H54 (cell line): ENCODE measurements around the gene MAPK14.

Experiments
- DNase-seq: peaks from one replicate; pipeline ENCODE4 v3.0.0; 2011; ENCODE audit warnings: low spot score, mixed read lengths; ENCODE audit not compliant: insufficient read length
- FAIRE-seq: peaks from 3 replicates; lab custom pipeline; 2011; peaks lifted over from hg19 to GRCh38; lab: Jason Lieb, UNC
- POLR2A ChIP-seq: IDR thresholded peaks from 2 replicates; pipeline ENCODE4 v1.6.1; 2011; ENCODE audit warnings: low read depth, mild to moderate bottlenecking, low read length

The MAPK14 gene

DNA sequence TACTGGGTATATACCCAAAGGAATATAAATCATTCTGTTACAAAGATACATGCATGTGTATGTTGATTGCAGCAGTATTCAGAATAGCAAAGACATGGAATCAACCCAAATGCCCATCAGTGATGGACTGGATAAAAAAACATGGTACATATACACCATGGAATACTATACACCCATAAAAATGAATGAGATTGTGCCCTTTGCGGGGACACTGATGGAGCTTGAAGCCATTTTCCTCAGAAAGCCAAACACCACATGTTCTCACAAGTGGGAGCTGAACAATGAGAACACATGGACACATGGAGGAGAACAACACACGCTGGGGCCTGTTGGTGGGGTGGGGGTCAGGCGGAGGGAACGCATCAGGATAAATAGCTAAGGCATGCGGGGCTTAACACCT lies 61.4 kb downstream of the MAPK14 start:
- no peak for TF ChIP-seq POLR2A
- FAIRE-seq (no peak), DNase-seq (no peak)

DNA sequence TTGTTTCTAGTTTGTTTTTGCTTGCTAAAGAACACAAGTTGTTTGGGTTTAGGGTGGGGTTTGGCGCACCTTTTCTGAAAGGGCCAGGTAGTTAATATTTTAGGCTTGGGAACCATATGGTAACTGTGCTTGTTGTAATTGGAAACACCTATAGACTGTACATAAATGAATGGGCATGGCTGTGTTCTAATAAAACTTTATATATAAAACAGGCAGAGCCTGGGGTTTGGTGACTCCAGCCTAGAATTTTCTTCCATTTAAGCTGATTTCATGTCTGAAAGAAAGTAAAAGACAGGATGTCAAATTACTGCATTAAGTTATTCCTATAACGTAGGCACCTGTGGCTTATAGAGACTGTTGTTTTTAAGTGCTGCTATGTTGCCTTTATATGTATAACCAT lies 66.6 kb downstream of the MAPK14 start:
- TF ChIP-seq POLR2A = no peak
- DNase-seq (no peak), FAIRE-seq (no peak)

DNA sequence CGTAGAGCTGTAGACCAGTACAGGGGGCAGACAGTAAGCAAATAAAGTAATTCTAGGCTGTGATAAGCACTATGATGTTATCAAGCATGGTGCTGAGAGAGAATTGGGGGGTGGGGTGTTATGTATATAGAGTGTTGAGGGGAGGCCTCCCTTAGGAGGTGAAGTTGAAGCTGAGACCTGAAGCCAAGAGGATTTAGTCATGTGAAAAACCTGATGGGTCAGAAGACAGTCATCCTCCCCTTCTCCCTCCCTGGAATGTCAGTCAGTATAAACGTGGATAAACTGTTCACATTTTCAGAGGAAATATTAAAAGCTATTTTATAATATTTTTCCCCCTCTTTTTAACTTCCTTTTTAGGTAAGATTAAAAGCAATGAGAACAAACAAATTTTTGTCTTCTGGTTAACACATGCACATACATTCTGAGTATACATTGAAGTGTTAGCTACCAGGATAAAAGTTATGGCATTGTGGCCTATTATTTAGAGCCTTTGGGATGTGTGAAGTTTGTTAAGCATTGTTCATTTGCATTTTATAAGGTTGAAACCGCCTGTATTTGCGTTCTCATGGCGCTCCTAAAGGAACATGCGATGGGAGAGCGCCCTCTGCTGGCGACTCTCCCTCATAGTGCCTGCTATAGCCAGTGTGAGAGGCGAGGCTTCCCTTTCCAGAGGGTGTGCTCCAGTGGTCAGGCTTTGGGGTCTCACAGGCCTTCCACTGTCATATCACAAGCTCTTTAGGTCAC lies 67.3 kb downstream of the MAPK14 start:
- DNase-seq = peak; percentile 44
- TF ChIP-seq POLR2A = no peak
- FAIRE-seq = peak; percentile 96

DNA sequence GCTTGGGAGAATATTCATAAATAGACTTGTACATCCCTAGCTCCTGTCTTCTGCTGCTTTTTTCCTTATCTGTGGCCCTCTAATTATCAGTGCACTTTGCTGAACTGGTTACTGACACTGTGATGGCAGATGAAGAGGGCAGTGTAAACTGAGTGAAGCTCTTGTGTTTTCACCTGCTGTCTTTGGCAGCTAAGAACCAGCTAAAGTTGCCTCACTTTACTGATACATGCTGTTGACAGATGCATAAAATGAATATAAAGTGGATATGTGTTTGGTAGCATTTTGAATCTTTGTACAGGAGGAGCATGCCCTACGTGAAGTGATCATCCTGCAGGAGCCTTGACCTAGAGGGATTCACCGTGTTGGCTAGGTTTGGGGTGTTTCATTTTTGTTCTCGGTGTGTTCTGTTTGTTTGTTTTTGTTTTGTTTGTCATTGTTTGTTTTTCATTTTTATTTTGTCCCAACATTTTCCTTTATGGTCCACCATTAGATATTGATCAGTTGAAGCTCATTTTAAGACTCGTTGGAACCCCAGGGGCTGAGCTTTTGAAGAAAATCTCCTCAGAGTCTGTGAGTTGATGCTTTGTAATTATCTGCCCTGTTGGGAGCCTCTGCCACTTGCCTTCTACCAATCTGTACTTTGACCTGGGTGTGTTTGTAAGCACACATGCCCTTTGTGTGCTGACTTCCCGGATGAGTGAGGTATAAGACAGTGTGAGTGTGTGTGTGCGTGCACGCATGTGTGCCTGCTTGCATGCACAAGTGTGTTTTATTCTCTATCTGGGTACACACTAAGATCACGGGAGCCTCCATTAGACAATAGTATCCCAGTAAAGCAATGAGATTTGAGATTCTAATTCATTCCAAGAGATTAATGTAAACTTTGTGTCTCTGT lies 68.1 kb downstream of the MAPK14 start:
- peak; percentile 11 for FAIRE-seq
- TF ChIP-seq POLR2A = no peak
- DNase-seq = no peak

DNA sequence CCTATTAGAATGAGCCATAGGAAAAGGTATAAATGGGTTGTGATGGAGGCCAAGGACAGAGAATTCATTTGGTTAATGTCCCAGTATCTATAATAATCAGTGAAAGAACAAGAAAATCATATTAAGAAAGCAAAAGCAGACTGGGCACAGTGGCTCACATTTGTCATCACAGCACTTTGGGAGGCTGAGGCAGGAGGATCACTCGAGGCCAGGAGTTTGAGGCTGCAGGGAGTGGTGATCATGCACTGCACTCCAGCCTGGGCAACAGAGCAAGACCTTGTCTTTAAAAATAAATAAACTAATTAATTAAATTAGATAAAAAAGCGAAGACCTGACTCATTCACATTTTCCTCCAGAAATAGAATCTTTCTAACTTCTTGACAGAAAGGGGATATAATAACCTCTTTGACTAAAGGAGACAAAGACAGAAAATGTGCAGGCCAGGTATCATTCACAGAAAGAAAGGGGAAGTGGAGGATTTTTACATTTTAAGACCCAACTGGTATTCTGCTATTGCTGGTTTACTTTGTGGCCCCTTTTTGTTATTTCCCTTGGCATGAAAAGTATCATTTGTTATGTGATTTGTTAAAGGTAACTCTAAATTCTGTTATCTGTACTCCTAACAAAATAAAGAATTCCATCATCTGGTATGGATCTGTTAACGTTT lies 70.8 kb downstream of the MAPK14 start:
- DNase-seq (no peak), FAIRE-seq (no peak)
- TF ChIP-seq POLR2A = no peak

DNA sequence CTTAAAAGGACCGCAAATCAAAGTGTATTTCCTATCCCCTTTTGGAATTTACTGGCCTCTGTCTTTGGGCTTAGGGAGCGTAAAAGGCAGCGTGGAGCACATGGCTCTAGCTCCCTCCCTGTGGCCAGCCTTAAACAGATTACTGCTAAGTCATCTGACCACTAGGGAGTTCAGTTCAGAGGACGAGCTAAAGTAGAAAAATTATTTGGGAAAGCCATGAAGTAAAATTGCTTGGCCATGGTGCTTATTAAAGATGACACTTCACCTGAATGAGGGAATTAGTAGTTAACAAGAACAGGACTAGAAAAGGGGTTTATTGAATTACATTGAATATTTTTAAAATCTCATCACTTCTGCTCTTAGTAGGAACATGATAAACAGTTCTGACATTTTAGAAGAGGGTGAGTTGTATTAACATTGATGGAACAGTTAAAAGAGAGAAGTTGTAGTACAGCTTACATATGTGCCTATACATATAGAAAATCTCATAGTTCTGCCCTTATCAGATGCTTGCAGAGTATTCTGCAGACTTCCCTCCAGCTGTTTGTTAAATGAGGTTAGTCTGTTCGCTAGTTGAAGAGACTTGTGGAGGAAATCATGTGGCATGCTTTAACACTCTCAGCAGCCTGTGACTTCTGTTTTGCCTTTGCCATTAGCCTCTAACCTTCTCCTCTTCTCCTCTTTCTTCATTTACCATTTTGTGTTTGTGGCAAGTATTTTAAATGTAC lies 71.5 kb downstream of the MAPK14 start:
- FAIRE-seq (no peak), DNase-seq (no peak)
- TF ChIP-seq POLR2A = no peak

DNA sequence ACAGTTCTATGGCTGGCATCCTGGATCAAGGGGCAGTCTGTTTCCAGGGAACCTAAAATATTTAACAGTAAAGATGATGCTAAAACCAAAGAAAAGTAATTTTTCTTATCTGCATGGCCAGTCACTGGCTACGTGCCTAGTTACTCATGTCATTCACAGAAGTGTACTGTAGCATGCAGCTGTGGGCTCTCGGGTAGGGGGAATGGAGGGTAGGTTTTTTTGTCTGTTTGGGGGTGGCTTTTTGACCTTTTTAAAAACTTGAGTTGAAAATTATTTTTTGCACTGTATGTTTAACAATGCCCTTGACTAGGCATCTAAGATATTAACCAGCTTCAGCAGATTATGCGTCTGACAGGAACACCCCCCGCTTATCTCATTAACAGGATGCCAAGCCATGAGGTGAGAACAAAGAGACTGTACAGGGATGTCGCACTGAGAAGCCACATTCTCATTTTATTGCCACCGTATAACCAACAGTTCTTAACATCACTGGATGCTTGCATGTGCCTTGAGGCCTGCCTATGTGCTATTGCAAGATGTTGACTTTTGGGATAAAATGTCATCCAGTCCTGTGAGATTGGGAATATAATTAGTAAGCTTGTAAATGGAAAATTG lies 72.4 kb downstream of the MAPK14 start:
- no peak for DNase-seq
- FAIRE-seq = no peak
- TF ChIP-seq POLR2A = no peak

DNA sequence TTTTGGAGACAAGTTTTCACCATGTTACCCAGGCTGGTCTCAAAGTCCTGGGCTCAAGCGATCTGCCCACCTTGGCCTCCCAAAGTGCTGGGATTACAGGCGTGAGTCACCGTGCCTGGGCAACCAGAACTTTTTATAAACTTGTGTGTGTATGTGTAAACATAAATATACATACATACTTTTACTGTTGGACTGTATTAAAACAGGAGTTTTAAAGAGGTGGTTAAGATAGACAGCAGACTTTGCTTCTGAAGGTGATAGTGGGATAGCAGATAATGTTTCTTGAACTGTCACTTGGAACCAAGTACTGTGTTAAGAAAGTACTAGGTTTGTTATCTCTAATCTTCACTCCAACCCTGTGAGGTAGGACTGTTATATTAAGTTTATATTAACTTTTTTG lies 74.1 kb downstream of the MAPK14 start:
- FAIRE-seq (no peak), DNase-seq (no peak)
- no peak for TF ChIP-seq POLR2A

DNA sequence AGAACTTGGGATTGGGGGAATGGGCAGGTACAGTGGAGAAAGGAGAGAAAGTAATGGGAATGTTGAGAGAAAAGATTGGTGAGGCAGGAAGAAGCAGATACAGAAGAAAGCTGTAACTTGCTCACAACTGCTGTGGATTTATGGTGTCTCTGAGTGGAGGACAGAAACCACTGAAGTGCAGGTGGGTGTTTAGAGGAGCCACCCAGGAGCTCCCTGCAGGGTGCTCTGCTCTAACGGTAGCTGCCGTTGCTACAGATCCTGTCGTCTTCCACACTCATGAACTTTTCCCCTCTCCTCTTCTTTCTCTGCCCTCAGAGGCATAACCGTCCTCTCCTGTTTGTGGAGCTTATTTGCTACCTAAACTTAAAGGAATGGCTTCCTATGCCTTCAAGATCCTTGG lies 75.2 kb downstream of the MAPK14 start:
- no peak for DNase-seq
- FAIRE-seq = no peak
- no peak for TF ChIP-seq POLR2A

DNA sequence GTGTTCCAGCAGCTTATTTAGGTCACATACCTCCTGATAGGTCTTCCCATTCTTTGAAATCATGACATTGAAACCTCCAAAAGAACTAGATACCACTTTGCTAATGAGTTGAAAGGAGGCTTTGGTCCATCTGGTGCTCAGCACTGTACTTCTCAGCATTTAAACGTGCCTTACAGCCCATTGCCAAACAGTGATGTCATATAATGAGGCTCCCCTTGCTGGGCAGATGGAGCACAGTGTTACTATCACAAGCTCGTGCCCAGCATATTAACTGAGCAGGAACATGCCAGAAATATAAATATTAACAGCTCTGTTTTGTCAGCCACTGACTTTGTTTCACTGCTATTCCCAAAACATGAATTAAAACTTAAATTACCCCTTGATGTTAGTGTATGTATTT lies 77.2 kb downstream of the MAPK14 start:
- FAIRE-seq (no peak), DNase-seq (no peak)
- no peak for TF ChIP-seq POLR2A

DNA sequence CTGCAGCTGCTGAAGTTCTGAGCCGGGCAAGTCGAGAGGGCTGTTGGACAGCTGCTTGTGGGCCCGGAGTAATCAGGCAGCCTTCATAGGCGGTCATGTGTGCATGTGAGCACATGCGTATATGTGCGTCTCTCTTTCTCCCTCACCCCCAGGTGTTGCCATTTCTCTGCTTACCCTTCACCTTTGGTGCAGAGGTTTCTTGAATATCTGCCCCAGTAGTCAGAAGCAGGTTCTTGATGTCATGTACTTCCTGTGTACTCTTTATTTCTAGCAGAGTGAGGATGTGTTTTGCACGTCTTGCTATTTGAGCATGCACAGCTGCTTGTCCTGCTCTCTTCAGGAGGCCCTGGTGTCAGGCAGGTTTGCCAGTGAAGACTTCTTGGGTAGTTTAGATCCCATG lies 81.5 kb downstream of the MAPK14 start:
- TF ChIP-seq POLR2A = no peak
- DNase-seq (no peak), FAIRE-seq (no peak)

DNA sequence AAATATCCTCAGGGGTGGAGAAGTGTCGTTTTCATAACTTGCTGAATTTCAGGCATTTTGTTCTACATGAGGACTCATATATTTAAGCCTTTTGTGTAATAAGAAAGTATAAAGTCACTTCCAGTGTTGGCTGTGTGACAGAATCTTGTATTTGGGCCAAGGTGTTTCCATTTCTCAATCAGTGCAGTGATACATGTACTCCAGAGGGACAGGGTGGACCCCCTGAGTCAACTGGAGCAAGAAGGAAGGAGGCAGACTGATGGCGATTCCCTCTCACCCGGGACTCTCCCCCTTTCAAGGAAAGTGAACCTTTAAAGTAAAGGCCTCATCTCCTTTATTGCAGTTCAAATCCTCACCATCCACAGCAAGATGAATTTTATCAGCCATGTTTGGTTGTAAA lies 82.4 kb downstream of the MAPK14 start:
- no peak for TF ChIP-seq POLR2A
- DNase-seq = no peak
- FAIRE-seq = no peak

DNA sequence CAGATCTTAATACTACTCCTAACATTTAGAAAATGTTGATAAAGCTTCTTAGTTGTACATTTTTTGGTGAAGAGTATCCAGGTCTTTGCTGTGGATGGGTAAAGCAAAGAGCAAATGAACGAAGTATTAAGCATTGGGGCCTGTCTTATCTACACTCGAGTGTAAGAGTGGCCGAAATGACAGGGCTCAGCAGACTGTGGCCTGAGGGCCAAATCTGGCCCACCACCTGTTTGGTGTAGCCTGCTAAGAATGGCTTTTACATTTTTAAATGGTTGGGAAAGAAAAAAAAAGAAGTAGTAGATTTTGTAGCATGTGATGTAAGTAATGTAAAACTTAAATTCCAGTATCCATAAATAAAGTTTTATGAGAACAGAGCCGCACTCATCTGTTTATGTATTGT lies 83.3 kb downstream of the MAPK14 start:
- DNase-seq = no peak
- TF ChIP-seq POLR2A = no peak
- no peak for FAIRE-seq
